Colonic mucosa (tissue), 4 donors: ENCODE data around the gene IFT57. TPM values are rescaled to one million over a fixed set of nuclear protein-coding genes. Genes with fewer than 3 reads are reported as not detected.

Experiments used
- DNase-seq: peaks from one replicate; pipeline ENCODE4 v3.0.0-alpha.2; 2020
- H3K27ac ChIP-seq: fragments of 200-600 bp; one replicate; pipeline ENCODE4 v1.8.0; 2021
- H3K27me3 ChIP-seq: fragments of 200-600 bp; one replicate; pipeline ENCODE4 v1.8.0; 2021
- H3K36me3 ChIP-seq: fragments of 200-600 bp; one replicate; pipeline ENCODE4 v1.8.0; 2021
- H3K4me1 ChIP-seq: fragments of 200-600 bp; one replicate; pipeline ENCODE4 v1.8.0; 2021; ENCODE audit warnings: mild to moderate bottlenecking
- H3K4me3 ChIP-seq: fragments of 200-600 bp; one replicate; pipeline ENCODE4 v1.8.0; 2021
- H3K9ac ChIP-seq, 2 donors: one replicate each; pipeline ENCODE4 v1.7.0; 2013; ENCODE audit warnings: control low read depth in 2 of 2, low read depth in 2 of 2, low read length in 2 of 2
- H3K9me3 ChIP-seq: fragments of 200-600 bp; one replicate; pipeline ENCODE4 v1.8.0; 2021
- CTCF ChIP-seq: fragments of 200-600 bp; IDR thresholded peaks from one replicate; pipeline ENCODE4 v1.8.0; 2022; ENCODE audit warnings: antibody characterized with exemption, mild to moderate bottlenecking
- intact Hi-C: fragments of 100-400 bp; cut with DNase I; formaldehyde crosslinking; loops from one replicate; pipeline ENCODE4 v1.14.1; 2022
- total RNA-seq, 2 donors: library from RNA; stranded (reverse); fragmentation: NEBNext Ultra II Directional in 1 of 2; extraction: Animal tissue kit (Norgen Biotek cat#: 25700) in 1 of 2; gene quantifications; one replicate each; pipeline ENCODE4 v1.2.1, GENCODE V29; 2021
- donor health status: healthy.
- donor health status: DM: no; HTN: no; CAD: no.
- donor health status: DM: no; HTN: no; CAD: no.

The IFT57 gene
- total RNA-seq, 2 donors from 2014 or later: 42.2 to 67.5 TPM

DNA sequence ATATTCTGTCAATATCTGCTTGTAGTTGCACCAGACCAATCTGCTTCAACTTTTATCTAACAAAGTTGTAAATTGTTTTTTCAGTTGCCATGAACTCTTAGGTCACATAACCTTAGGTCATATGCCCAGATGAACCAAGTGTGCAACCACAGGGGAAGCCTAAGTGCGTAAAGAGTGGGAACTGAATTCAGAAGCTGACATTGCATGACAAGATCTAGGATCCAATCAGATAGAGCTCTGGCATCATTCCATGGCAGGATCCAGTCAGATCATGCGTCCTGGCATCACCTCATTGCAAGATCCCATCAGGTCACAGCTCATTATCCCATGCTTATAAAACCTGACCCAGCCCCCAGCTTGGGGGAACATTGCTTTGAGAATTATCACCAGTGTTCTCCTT, 18.9 kb upstream of the IFT57 start:
- no peaks in the 10 kb centered on the region for H3K36me3 ChIP-seq

GRCh38 chr3:108239082-108239481, 16.9 kb upstream of the IFT57 start:
- Histone ChIP-seq H3K4me1 (no peaks in the 10 kb centered on the region), H3K4me3 (no peak overlapping the region), H3K27me3 (no peaks in the 10 kb centered on the region), H3K9me3 (no peaks in the 10 kb centered on the region), H3K9ac (no peak overlapping the region), H3K27ac (no peak overlapping the region), H3K36me3 (no peaks in the 10 kb centered on the region)
- intact Hi-C loops: no loop called here
- DNase-seq: no peak
- TF ChIP-seq CTCF: no peak

More for the DNA sequence above, 18.9 kb upstream of the IFT57 start:
- intact Hi-C loops: no loop called here
- TF ChIP-seq CTCF: no peak
- no peak for DNase-seq
- Histone ChIP-seq H3K27me3 (no peaks in the 10 kb centered on the region), H3K27ac (no peak overlapping the region), H3K9ac (no peak overlapping the region), H3K4me3 (no peak overlapping the region), H3K9me3 (no peaks in the 10 kb centered on the region), H3K4me1 (no peaks in the 10 kb centered on the region)

GRCh38 chr3:108235290-108235689, 13.1 kb upstream of the IFT57 start:
- no peak overlapping the region for H3K4me3 ChIP-seq
- intact Hi-C loops: no loop called here
- H3K4me1 ChIP-seq: no peaks in the 10 kb centered on the region
- no peak for TF ChIP-seq CTCF
- H3K27me3 ChIP-seq: no peaks in the 10 kb centered on the region
- no peak for DNase-seq
- H3K36me3 ChIP-seq: no peaks in the 10 kb centered on the region
- H3K9me3 ChIP-seq: no peaks in the 10 kb centered on the region
- no peak overlapping the region for H3K9ac ChIP-seq
- H3K27ac ChIP-seq: no peak overlapping the region

- Histone ChIP-seq H3K27ac (no peak overlapping the region), H3K4me1 (no peaks in the 10 kb centered on the region), H3K9me3 (no peaks in the 10 kb centered on the region), H3K27me3 (no peaks in the 10 kb centered on the region), H3K4me3 (no peak overlapping the region), H3K9ac (no peak overlapping the region), H3K36me3 (no peaks in the 10 kb centered on the region)
- no peak for DNase-seq
- intact Hi-C loops: no loop called here
- TF ChIP-seq CTCF: no peak
Observed at GRCh38 chr3:108234387-108234957, 12.2 kb upstream of the IFT57 start.

DNA sequence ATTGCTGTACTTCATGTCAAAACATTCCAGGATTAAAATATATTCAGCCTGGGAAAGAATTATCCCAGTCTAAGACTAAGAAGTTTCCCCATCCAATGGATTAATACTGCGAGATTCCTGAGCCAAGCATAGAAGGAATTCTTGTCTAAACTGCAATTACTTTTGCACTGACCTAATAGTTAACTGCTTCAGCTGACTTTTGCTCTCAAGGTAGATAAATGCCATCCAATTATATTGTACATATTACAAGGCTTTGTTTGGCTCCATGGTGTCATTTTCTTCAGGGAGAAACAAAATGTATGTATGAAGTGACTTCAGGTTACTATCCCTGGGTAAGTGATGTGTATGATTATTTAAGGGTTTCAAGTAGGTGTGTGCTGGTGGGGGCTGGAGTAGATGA, 6.1 kb upstream of the IFT57 start:
- intact Hi-C loops: no loop called here

More for the DNA sequence above, 6.1 kb upstream of the IFT57 start:
- Histone ChIP-seq H3K9ac (no peak overlapping the region), H3K27me3 (no peaks in the 10 kb centered on the region), H3K4me1 (no peaks in the 10 kb centered on the region), H3K36me3 (no peaks in the 10 kb centered on the region), H3K4me3 (no peak overlapping the region), H3K27ac (no peak overlapping the region), H3K9me3 (no peaks in the 10 kb centered on the region)
- TF ChIP-seq CTCF: no peak
- no peak for DNase-seq
